H9 (cell line): ENCODE results near the gene CALN1. TPM values are rescaled to one million over a fixed set of nuclear protein-coding genes. Genes with fewer than 3 reads are reported as not detected.

ENCODE experiments used
- DNase-seq: peaks from one replicate; pipeline ENCODE4 v3.0.0-alpha.2; 2017
- H2AFZ ChIP-seq: one replicate; pipeline ENCODE4 v1.6.1; 2013; ENCODE audit warnings: mild to moderate bottlenecking, low read length, control low read depth, moderate library complexity
- H2AK5ac ChIP-seq: 2 replicates; pipeline ENCODE4 v1.6.1; 2013; ENCODE audit warnings: low read length, control low read depth, mixed read lengths; ENCODE audit not compliant: insufficient read length
- H2BK120ac ChIP-seq: one replicate; pipeline ENCODE4 v1.6.1; 2013; ENCODE audit warnings: low read depth, mild to moderate bottlenecking, low read length, control low read depth, inconsistent platforms; ENCODE audit not compliant: poor library complexity, severe bottlenecking
- H2BK12ac ChIP-seq: 2 replicates; pipeline ENCODE4 v1.6.1; 2013; ENCODE audit warnings: low read length, control low read depth, mixed read lengths, low read depth; ENCODE audit not compliant: insufficient read length
- H2BK15ac ChIP-seq: 2 replicates; pipeline ENCODE4 v1.6.1; 2013; ENCODE audit warnings: low read depth, low read length, control low read depth
- H2BK20ac ChIP-seq: one replicate; pipeline ENCODE4 v1.6.1; 2013; ENCODE audit warnings: low read depth, mild to moderate bottlenecking, low read length, control low read depth, inconsistent platforms; ENCODE audit not compliant: poor library complexity, severe bottlenecking
- H2BK5ac ChIP-seq: 2 replicates; pipeline ENCODE4 v1.6.1; 2013; ENCODE audit warnings: low read length, control low read depth, mixed read lengths; ENCODE audit not compliant: insufficient read length
- H3K14ac ChIP-seq: 2 replicates; pipeline ENCODE4 v1.6.1; 2013; ENCODE audit warnings: low read length, control low read depth; ENCODE audit not compliant: insufficient read depth
- H3K18ac ChIP-seq: 2 replicates; pipeline ENCODE4 v1.6.1; 2013; ENCODE audit warnings: low read depth, mild to moderate bottlenecking, mixed read lengths, low read length, control low read depth; ENCODE audit not compliant: insufficient read length
- H3K23ac ChIP-seq: 2 replicates; pipeline ENCODE4 v1.6.1; 2013; ENCODE audit warnings: low read length, control low read depth, mixed read lengths, low read depth; ENCODE audit not compliant: insufficient read length
- H3K23me2 ChIP-seq: 2 replicates; pipeline ENCODE4 v1.6.1; 2013; ENCODE audit warnings: low read depth, mild to moderate bottlenecking, mixed read lengths, low read length, control low read depth; ENCODE audit not compliant: insufficient read length, poor library complexity, severe bottlenecking
- H3K27ac ChIP-seq: 2 replicates; pipeline ENCODE4 v1.5.1; 2013; ENCODE audit warnings: low read length, control low read depth, mixed read lengths, low read depth; ENCODE audit not compliant: insufficient read length
- H3K27me3 ChIP-seq: 2 replicates; pipeline ENCODE4 v1.6.1; 2013; ENCODE audit warnings: low read length, control low read depth, inconsistent platforms; ENCODE audit not compliant: insufficient read depth
- H3K4ac ChIP-seq: 2 replicates; pipeline ENCODE4 v1.6.1; 2013; ENCODE audit warnings: low read depth, mild to moderate bottlenecking, control low read depth, inconsistent platforms, low read length, moderate library complexity
- H3K4me1 ChIP-seq: 2 replicates; pipeline ENCODE4 v1.6.1; 2013; ENCODE audit warnings: low read length, control low read depth, inconsistent platforms; ENCODE audit not compliant: insufficient read depth
- H3K4me2 ChIP-seq: 2 replicates; pipeline ENCODE4 v1.6.1; 2013; ENCODE audit warnings: low read length, control low read depth, mixed read lengths; ENCODE audit not compliant: insufficient read length, insufficient read depth
- H3K56ac ChIP-seq: 2 replicates; pipeline ENCODE4 v1.6.1; 2013; ENCODE audit warnings: low read depth, mild to moderate bottlenecking, mixed read lengths, low read length, control low read depth; ENCODE audit not compliant: insufficient read length
- H3K79me1 ChIP-seq: 2 replicates; pipeline ENCODE4 v1.6.1; 2013; ENCODE audit warnings: low read depth, mild to moderate bottlenecking, moderate library complexity, low read length, control low read depth, inconsistent platforms; ENCODE audit not compliant: insufficient read depth, poor library complexity, severe bottlenecking
- H3K79me2 ChIP-seq: 2 replicates; pipeline ENCODE4 v1.6.1; 2013; ENCODE audit warnings: low read length, control low read depth, inconsistent platforms; ENCODE audit not compliant: insufficient read depth
- H3K9ac ChIP-seq: 2 replicates; pipeline ENCODE4 v1.6.1; 2013; ENCODE audit warnings: low read length, control low read depth, mixed read lengths; ENCODE audit not compliant: insufficient read length; ENCODE audit errors: extremely low read depth
- H3K9me3 ChIP-seq: one replicate; pipeline ENCODE4 v1.6.1; 2013; ENCODE audit warnings: low read depth, low read length, inconsistent platforms; ENCODE audit not compliant: control insufficient read depth
- H3T11ph ChIP-seq: one replicate; pipeline ENCODE4 v1.6.1; 2013; ENCODE audit warnings: mild to moderate bottlenecking, low read length, control low read depth, inconsistent platforms
- H4K20me1 ChIP-seq: one replicate; pipeline ENCODE4 v1.6.1; 2013; ENCODE audit not compliant: control insufficient read depth, insufficient read length, insufficient read depth
- H4K5ac ChIP-seq: 2 replicates; pipeline ENCODE4 v1.6.1; 2013; ENCODE audit warnings: low read depth, mild to moderate bottlenecking, mixed read lengths, low read length, control low read depth; ENCODE audit not compliant: insufficient read length
- H4K8ac ChIP-seq: replicated peaks from 2 replicates; pipeline ENCODE4 v1.6.1; 2013; ENCODE audit warnings: low read length, control low read depth, mixed read lengths, low read depth; ENCODE audit not compliant: insufficient read length
- H4K91ac ChIP-seq: 2 replicates; pipeline ENCODE4 v1.6.1; 2013; ENCODE audit warnings: low read depth, mild to moderate bottlenecking, moderate library complexity, mixed read lengths, low read length, control low read depth; ENCODE audit not compliant: insufficient read length
- H3K27ac Mint-ChIP-seq, 3 experiments: 2 replicates in 2 of 3; 3 replicates in 1 of 3; pipeline ENCODE4 v1.8.0; 2020 to 2021; ENCODE audit warnings: mixed read lengths in 3 of 3, mild to moderate bottlenecking in 1 of 3, moderate library complexity in 1 of 3
- H3K27me3 Mint-ChIP-seq: 2 replicates; pipeline ENCODE4 v1.8.0; 2021; ENCODE audit warnings: low read depth, mild to moderate bottlenecking, moderate library complexity, mixed read lengths
- H3K36me3 Mint-ChIP-seq, 3 experiments: 2 replicates in 2 of 3; 3 replicates in 1 of 3; pipeline ENCODE4 v1.8.0; 2020 to 2021; ENCODE audit warnings: low read depth in 3 of 3, mixed read lengths in 3 of 3; ENCODE audit not compliant: insufficient read depth in 1 of 3
- H3K4me1 Mint-ChIP-seq, 2 experiments: 2 replicates each; pipeline ENCODE4 v1.8.0; 2020; ENCODE audit warnings: mixed read lengths in 2 of 2
- H3K4me3 Mint-ChIP-seq, 2 experiments: 2 replicates in 1 of 2; 3 replicates in 1 of 2; pipeline ENCODE4 v1.8.0; 2020 to 2021; ENCODE audit warnings: mild to moderate bottlenecking in 2 of 2, mixed read lengths in 2 of 2, moderate library complexity in 1 of 2
- H3K9me3 Mint-ChIP-seq, 2 experiments: 2 replicates in 1 of 2; 3 replicates in 1 of 2; pipeline ENCODE4 v1.8.0; 2020; ENCODE audit warnings: mild to moderate bottlenecking in 2 of 2, mixed read lengths in 2 of 2, moderate library complexity in 1 of 2
- CTCF ChIP-seq: fragments of 200-600 bp; sonication (generic); conservative IDR thresholded peaks from 3 replicates; pipeline ENCODE4 v1.8.0; 2021; ENCODE audit warnings: antibody characterized with exemption, mild to moderate bottlenecking
- WGBS: extraction: QIAGEN DNeasy Blood & Tissue Kit; methylation state at CpG from one replicate; pipeline ENCODE4 v1.1.7; 2013; ENCODE audit warnings: missing lambda C conversion rate, low lambda C conversion rate, mixed read lengths; ENCODE audit not compliant: insufficient read length; ENCODE audit errors: extremely low coverage; 5-methylcytosine and 5-hydroxymethylcytosine counted together
- total RNA-seq: library from RNA; stranded (reverse); gene quantifications from 2 replicates; pipeline ENCODE4 v1.2.1, GENCODE V29; 2021

CALN1 gene
- total RNA-seq, 1 experiment from 2014 or later: 2.8 TPM

- no peaks in the 10 kb centered on the region for H3K79me1 ChIP-seq
- no peak overlapping the region for H2BK15ac ChIP-seq
- no peak overlapping the region for H3K4ac ChIP-seq
- no peak overlapping the region for H2AK5ac ChIP-seq
- H3K56ac ChIP-seq: no peak overlapping the region
- H3K4me2 ChIP-seq: no peak overlapping the region
- no peak for DNase-seq
- no peak overlapping the region for H4K91ac ChIP-seq
- H3K4me3 Mint-ChIP-seq: no peak overlapping the region
- peaks cover 0 to 15% (median 11%) of the 10 kb centered on the region in 3 experiments; a peak in 5 of 7 replicates for H3K36me3 Mint-ChIP-seq
- no peak overlapping the region for H2AFZ ChIP-seq
- H2BK12ac ChIP-seq: no peak overlapping the region
- H3K23ac ChIP-seq: no peak overlapping the region
- H3K18ac ChIP-seq: no peak overlapping the region
- H3K27ac ChIP-seq: no peak overlapping the region
- H2BK120ac ChIP-seq: no peak overlapping the region
- H3K9me3 Mint-ChIP-seq: peaks cover 6% of the 10 kb centered on the region in 2 experiments
- H4K5ac ChIP-seq: no peak overlapping the region
- no peak for TF ChIP-seq CTCF
- H3T11ph ChIP-seq: no peak overlapping the region
- no peak overlapping the region for H3K9ac ChIP-seq
- no peaks in the 10 kb centered on the region; the same call in none of the 2 replicates for H3K27me3 Mint-ChIP-seq
- H3K23me2 ChIP-seq: no peaks in the 10 kb centered on the region
- H2BK5ac ChIP-seq: no peak overlapping the region
- H3K79me2 ChIP-seq: no peaks in the 10 kb centered on the region
- no peak overlapping the region for H3K14ac ChIP-seq
- H2BK20ac ChIP-seq: no peak overlapping the region
- H3K9me3 ChIP-seq: no peaks in the 10 kb centered on the region
- no peaks in the 10 kb centered on the region for H3K27me3 ChIP-seq
- H4K8ac ChIP-seq: no peak overlapping the region
- no peaks in the 10 kb centered on the region for H3K4me1 Mint-ChIP-seq
- H3K4me1 ChIP-seq: no peaks in the 10 kb centered on the region
- no CpG with 5 or more reads among the region's 5 CpGs for WGBS
- no peaks in the 10 kb centered on the region for H4K20me1 ChIP-seq
- no peak overlapping the region for H3K27ac Mint-ChIP-seq
Measured at GRCh38 chr7:72123913-72124312, 288.2 kb downstream of the CALN1 start.
